Kidney (tissue), 14 donors: ENCODE results near the gene GLCCI1. TPM values are rescaled to one million over a fixed set of nuclear protein-coding genes. Genes with fewer than 3 reads are reported as not detected.

Source experiments
- DNase-seq, 5 donors: peaks; one replicate each; pipeline ENCODE4 v3.0.0-alpha.2; 2013 to 2020
- FAIRE-seq: peaks from 2 replicates; lab custom pipeline; 2012; peaks lifted over from hg19 to GRCh38; lab: Jason Lieb, UNC
- H3K27ac ChIP-seq, 2 donors: one replicate each; pipeline ENCODE4 v1.7.0; 2013; ENCODE audit warnings: low read depth in 2 of 2, low read length in 2 of 2, inconsistent platforms in 1 of 2
- H3K27me3 ChIP-seq: one replicate; pipeline ENCODE4 v1.7.1; 2013; ENCODE audit warnings: low read length, inconsistent platforms; ENCODE audit not compliant: control insufficient read depth, insufficient read depth
- H3K36me3 ChIP-seq, 3 donors: one replicate each; pipeline versions ENCODE4 v1.7.0 to v1.7.1; 2013; ENCODE audit warnings: low read length in 3 of 3, control low read depth in 1 of 3, inconsistent platforms in 1 of 3; ENCODE audit not compliant: insufficient read depth in 3 of 3, control insufficient read depth in 2 of 3
- H3K4me1 ChIP-seq, 3 donors: one replicate each; pipeline versions ENCODE4 v1.7.0 to v1.7.1; 2013; ENCODE audit warnings: low read length in 3 of 3, inconsistent platforms in 1 of 3, low read depth in 1 of 3; ENCODE audit not compliant: control insufficient read depth in 2 of 3, insufficient read depth in 2 of 3
- H3K4me3 ChIP-seq, 3 donors: one replicate each; pipeline versions ENCODE4 v1.7.0 to v1.8.1; 2013; ENCODE audit warnings: low read length in 3 of 3, control low read depth in 1 of 3, inconsistent platforms in 1 of 3
- H3K9ac ChIP-seq, 3 donors: one replicate each; pipeline versions ENCODE4 v1.7.0 to v1.7.1; 2013; ENCODE audit warnings: low read length in 3 of 3, control low read depth in 1 of 3, inconsistent platforms in 1 of 3
- H3K9me3 ChIP-seq, 3 donors: one replicate each; pipeline versions ENCODE4 v1.7.0 to v1.7.1; 2013; ENCODE audit warnings: low read length in 3 of 3, control low read depth in 1 of 3, inconsistent platforms in 1 of 3; ENCODE audit not compliant: control insufficient read depth in 2 of 3, insufficient read depth in 1 of 3
- intact Hi-C: fragments of 100-400 bp; cut with DNase I; formaldehyde crosslinking; loops from one replicate; pipeline ENCODE4 v1.11.1; 2022
- polyA plus RNA-seq: library from polyadenylated mRNA; stranded (reverse); fragments of 350-450 nt; fragmentation: Illumina TruSeq; extraction: RNeasy Lipid Tissue Mini Kit (QIAGEN cat#74804); gene quantifications from one replicate; pipeline ENCODE4 v1.2.3, GENCODE V29; 2014; ENCODE audit warnings: low read depth, low replicate concordance; ENCODE audit not compliant: insufficient read depth
- total RNA-seq: library from RNA; stranded (reverse); fragmentation: NEBNext Ultra II Directional; extraction: Animal tissue kit (Norgen Biotek cat#: 25700); gene quantifications from one replicate; pipeline ENCODE4 v1.2.1, GENCODE V29; 2021
- TF ChIP-seq, protein P1 (sequence below): IDR thresholded peaks from 3 replicates; pipeline ENCODE4 v1.5.1; 2012; ENCODE audit warnings: mild to moderate bottlenecking, moderate library complexity, borderline replicate concordance; ENCODE audit not compliant: insufficient read depth; ENCODE audit errors: extremely low read depth
- donor health status: control.
- donor health status: control.
- donor health status: control.
- donor health status: control.
- donor health status: control.
- donor health status: DM: yes; HTN: yes; CAD: no.
- donor health status: Normal renal cell carcinoma (clear cell type).

GLCCI1 gene
- total and polyA plus RNA-seq, 2 donors from 2014 or later, result 3.0 to 25.2 TPM

DNA sequence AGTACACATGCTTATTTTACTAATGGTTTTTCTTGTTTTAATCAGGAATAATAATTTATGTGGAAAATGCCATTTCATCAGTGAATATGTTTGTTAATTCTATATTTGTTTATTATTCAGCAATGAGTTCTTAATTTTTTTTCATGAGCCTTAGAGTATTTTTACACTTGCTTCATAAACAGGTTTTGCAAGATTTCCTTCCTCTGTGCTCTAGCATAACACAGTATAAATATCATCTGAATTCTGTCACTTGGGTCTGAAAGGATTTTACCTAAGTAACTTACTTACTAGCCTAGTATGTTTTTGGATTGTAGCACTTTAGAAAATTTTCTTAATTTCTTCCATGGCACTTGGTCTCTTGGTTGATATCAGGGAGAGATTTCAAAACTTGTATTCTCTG, 45.8 kb downstream of the GLCCI1 start:
- FAIRE-seq (peak; percentile 27), DNase-seq (peak in 2 of 5 donors; percentile 5 to 10)
- H3K27me3 ChIP-seq, result no peaks in the 10 kb centered on the region
- no peaks in the 10 kb centered on the region for H3K4me1 ChIP-seq
- intact Hi-C loops, result no loop called here
- no peak overlapping the region for H3K9ac ChIP-seq
- no peaks in the 10 kb centered on the region for H3K9me3 ChIP-seq
- H3K36me3 ChIP-seq, result peaks cover 0 to under 1% (median 0%) of the 10 kb centered on the region in 3 donors
- TF ChIP-seq, protein P1, sequence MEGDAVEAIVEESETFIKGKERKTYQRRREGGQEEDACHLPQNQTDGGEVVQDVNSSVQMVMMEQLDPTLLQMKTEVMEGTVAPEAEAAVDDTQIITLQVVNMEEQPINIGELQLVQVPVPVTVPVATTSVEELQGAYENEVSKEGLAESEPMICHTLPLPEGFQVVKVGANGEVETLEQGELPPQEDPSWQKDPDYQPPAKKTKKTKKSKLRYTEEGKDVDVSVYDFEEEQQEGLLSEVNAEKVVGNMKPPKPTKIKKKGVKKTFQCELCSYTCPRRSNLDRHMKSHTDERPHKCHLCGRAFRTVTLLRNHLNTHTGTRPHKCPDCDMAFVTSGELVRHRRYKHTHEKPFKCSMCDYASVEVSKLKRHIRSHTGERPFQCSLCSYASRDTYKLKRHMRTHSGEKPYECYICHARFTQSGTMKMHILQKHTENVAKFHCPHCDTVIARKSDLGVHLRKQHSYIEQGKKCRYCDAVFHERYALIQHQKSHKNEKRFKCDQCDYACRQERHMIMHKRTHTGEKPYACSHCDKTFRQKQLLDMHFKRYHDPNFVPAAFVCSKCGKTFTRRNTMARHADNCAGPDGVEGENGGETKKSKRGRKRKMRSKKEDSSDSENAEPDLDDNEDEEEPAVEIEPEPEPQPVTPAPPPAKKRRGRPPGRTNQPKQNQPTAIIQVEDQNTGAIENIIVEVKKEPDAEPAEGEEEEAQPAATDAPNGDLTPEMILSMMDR, result no peak
- H3K27ac ChIP-seq, result no peak overlapping the region
- no peak overlapping the region for H3K4me3 ChIP-seq

GRCh38 chr7:8015100-8015745, 46.6 kb downstream of the GLCCI1 start:
- Histone ChIP-seq H3K9me3 (no peaks in the 10 kb centered on the region), H3K9ac (no peak overlapping the region), H3K27ac (no peak overlapping the region), H3K36me3 (peaks cover 0 to 3% (median 0%) of the 10 kb centered on the region in 3 donors), H3K4me3 (no peak overlapping the region), H3K4me1 (no peaks in the 10 kb centered on the region), H3K27me3 (no peaks in the 10 kb centered on the region)
- FAIRE-seq (no peak), DNase-seq (peak in 1 of 5 donors; percentile 2)
- intact Hi-C loops, result no loop called here
- TF ChIP-seq, protein P1, result no peak

GRCh38 chr7:8015746-8016120, 47.1 kb downstream of the GLCCI1 start:
- FAIRE-seq, result no peak
- peaks cover 0 to 3% (median 0%) of the 10 kb centered on the region in 3 donors for H3K36me3 ChIP-seq
- no peaks in the 10 kb centered on the region for H3K27me3 ChIP-seq
- H3K4me1 ChIP-seq, result no peaks in the 10 kb centered on the region
- H3K9me3 ChIP-seq, result no peaks in the 10 kb centered on the region
- no peak overlapping the region for H3K4me3 ChIP-seq
- no peak overlapping the region for H3K27ac ChIP-seq
- no peak overlapping the region for H3K9ac ChIP-seq
- no peak for DNase-seq
- intact Hi-C loops, result no loop called here
- TF ChIP-seq, protein P1, result no peak
